ENCODE data around the gene ESD.

- TF ChIP-seq CTCF (IDR thresholded peaks at IDR 0.05): no peak
- TF ChIP-seq POLR2A (IDR thresholded peaks at IDR 0.05): no peak
Measured at GRCh38 chr13:46739447-46740098, 57.4 kb downstream of the ESD start.
